GM15510 (cell line): ENCODE results near the gene SIRT3.

Source experiments
- POLR2A ChIP-seq: IDR thresholded peaks from 3 replicates; pipeline ENCODE4 v1.6.1; 2011; ENCODE audit warnings: borderline replicate concordance; ENCODE audit not compliant: insufficient read length; ENCODE audit errors: extremely low read depth

Gene SIRT3

GRCh38 chr11:206526-207207 is 29.5 kb downstream of the SIRT3 start:
- no peak for TF ChIP-seq POLR2A

- TF ChIP-seq POLR2A, result no peak
Measured at GRCh38 chr11:206002-206384, 30.1 kb downstream of the SIRT3 start.

DNA sequence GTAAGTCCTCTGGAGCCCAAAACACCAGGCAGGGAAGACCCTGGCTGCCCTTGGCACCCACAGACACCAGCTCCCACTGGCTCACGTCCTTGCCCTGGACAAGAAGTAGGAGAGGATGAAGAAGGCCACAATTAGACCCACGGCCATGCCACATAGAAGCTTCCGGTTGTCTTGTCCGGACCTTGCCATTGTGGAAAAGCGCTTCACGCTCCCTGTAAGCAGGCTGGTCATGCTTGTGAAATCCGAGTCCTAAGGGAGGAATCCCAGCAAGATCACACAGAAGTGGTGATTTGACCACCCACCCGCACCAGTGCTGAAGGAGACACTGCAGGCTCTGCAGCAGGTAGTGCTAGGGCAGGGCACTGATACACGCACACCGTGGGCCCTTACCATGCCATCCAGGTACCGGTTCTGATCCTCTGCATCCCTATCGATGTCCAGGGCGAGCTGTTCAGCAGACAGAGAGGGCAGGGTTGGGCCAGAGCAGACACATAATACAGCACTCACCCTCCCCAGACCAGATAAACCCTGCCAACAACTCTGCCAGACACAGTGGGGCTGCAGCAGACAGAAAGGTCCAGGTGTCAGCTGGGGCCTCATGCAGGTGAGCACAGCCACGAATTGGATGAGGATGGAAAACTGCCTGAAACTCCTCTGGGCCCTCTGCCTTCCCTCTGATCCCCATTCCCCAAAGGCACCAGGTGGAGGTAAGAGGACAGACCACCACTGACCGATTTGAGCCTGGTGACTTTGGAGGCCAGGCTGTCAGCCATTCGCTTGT is 30.7 kb downstream of the SIRT3 start:
- no peak for TF ChIP-seq POLR2A

DNA sequence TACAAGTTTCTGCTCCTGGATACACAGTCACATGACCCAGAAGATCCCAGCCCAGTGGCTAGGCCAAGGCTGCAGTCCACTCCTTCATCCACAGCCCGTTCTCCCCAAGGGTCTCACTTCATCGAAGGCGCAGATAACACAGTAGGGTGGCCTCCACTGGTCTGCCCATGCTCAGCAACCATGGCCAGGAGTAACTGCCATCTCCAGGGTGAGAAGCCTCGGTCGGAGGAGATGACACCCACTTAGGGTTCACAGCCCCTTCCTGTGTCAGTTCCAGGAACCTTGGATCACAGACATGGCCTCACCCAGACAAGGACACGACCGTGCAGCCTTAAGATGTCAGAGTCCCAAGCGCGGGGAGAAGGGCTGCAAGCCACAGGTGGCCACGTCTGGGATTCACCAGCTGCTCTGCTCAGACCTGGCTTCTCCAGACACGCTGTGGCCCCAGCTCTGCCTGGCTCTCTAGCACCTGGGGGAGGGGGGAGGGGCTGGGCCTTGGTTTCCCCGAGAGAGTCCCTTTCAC is 31.5 kb downstream of the SIRT3 start:
- TF ChIP-seq POLR2A, result no peak

DNA sequence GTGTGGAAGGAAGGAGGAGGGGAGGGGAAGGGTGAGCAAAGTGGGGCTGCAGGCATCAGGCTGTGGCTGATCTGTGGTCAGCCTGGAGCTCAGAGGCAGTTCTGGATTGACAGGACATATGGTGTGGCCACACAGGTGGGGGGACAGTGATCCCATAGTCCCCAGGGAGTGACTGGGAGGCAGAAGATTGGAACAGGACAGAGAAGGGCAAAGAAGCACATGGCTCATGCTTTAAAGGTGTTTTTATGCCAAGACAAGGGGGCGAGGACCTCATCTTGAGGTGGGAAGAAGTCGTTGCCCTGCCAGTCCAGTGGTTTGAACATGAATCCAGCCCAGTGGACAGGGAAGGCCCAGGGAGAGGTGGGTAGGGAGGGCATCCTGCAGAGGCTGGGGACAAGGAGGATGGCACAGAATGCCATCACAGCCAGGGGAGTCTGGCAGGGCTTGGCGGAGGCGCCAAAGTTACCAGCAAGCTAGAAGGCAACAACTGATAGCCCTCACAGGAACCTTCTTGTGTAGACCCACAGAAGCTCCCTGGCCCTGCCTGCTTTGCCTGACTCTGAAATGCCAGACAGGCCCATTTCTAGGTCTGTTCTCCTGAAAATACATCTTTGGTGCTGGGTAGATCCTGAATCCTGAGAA is 32.1 kb downstream of the SIRT3 start:
- no peak for TF ChIP-seq POLR2A

GRCh38 chr11:203056-203944 is 32.8 kb downstream of the SIRT3 start:
- no peak for TF ChIP-seq POLR2A

GRCh38 chr11:202490-202889 is 33.7 kb downstream of the SIRT3 start:
- TF ChIP-seq POLR2A, result no peak

DNA sequence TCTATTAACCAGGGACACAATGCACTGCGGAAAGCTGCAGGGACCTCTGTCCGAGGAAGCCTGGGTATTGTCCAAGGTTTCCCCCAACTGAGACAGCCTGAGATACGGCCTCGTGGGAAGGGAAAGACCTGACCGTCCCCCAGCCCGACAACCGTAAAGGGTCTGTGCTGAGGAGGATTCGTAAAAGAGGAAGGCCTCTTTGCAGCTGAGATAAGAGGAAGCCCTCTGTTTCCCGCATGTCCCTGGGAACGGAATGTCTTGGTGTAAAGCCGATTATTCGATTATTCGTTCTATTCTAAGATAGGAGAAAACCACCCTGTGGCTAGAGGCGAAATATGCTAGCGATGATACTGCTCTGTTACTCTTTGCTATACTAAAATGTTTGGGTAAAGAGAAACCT is 34.2 kb downstream of the SIRT3 start:
- no peak for TF ChIP-seq POLR2A

DNA sequence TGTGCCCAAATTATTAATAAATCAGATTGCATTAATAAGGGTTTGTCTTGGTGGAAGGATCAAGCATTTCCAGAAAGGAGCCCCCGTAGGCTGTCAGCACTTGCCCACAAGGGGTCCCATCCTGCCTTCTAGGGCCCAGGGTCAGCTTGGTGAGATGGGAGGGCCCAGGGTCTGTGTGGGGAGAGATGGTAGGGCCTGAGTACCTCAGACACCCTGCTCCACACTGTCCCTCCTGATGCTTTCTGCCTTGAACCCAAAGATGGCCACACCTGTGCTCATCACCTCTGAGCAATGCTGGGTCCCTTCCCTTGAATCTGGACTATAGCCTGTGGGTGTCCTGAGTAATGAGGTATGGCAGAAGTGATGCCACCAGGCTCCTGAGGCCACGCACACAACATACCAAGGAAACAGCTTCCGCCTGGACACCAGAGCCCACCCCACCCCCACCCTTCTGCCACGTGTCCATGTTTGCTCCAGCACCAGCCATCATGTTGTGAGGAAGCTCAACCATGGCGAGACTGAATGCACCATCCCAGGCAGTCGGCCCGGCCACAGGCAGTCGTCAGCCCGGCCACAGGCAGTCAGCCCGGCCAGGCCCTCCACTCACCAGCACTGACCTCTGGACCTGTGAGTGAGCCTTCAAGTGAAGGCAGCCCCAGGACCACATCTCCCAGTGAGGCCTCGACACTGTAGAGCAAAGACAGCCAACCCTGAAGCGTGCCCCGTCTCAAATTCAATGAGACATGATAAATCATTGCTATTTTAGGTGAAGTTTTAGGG is 35.7 kb downstream of the SIRT3 start:
- TF ChIP-seq POLR2A, result no peak

GRCh38 chr11:199782-200181 is 36.4 kb downstream of the SIRT3 start:
- no peak for TF ChIP-seq POLR2A

DNA sequence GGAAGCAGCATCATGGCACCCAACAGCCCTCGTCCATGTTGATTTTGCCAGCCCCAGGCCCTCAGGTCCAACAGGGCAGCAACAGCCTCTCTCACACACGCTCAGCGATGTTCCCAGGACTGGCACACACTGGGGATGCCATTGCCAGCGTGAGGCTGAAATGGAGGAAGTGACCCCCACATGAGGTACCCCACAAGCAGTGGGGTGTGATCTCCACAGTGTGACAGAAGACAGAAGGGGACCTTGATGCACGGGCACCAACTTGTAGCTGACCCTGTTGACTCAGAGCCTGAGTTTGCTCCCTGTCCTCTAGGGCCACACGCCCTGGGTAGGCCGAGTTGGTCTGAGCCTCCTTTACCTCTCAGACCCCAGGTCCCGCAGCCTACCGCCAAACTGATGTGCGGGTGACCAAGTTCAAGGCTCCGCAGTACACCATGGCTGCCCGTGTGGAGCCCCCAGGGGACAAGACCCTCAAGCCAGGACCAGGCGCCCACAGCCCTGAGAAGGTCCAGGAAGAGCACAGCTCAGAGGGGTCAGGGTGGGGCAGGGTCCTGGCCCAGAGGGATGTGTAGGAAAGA is 37.0 kb downstream of the SIRT3 start:
- no peak for TF ChIP-seq POLR2A

- TF ChIP-seq POLR2A, result no peak
Measured at GRCh38 chr11:198236-198806, 37.8 kb downstream of the SIRT3 start.

- TF ChIP-seq POLR2A, result no peak
Measured at GRCh38 chr11:197741-198235, 38.4 kb downstream of the SIRT3 start.

DNA sequence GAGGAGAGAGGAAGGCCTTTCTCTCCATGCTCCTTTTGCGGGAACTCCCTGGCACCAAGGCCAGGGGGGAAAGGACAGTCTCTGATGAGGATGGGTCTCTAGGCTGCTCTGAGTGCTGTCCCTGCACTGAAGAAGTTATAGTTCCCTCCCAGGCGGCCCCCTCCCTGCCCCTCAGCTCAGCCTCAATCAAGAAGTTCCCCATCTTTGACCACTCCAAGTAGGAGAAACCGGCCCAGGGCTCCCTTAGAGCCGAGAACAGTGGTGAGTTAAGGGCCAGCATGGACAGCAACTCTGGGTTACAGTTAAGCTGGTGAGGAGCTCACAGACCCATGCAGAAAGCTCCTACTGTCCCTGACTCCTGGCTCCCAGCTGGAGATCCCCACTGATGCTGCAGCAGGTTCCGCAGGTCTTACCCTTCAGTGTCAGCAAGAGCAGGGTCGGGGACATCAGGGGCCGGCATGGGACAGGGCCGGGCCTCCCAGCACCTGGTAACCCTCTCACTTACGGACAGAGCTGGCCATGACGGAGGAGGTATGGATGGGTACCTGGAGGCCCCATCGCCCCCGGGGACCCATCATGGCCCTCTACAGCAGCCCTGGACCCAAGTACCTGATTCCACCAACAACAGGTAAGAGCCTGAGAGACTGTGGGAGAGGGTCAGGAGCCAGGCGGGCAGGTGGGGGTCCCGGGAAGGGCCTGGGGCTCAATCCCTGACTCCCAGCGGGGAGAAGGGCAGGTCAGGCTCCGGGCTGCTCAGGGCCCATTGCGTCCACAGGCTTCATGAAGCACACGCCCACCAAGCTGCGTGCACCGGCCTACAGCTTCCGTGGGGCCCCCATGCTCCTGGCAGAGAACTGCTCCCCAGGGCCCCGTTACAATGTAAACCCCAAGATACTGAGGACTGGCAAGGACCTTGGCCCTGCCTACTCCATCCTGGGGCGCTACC is 39.1 kb downstream of the SIRT3 start:
- TF ChIP-seq POLR2A, result no peak
